Natural killer cell (primary cell): Measurements from ENCODE around the gene IGSF11. TPM values are rescaled to one million over a fixed set of nuclear protein-coding genes. Genes with fewer than 3 reads are reported as not detected.

Experiments
- ATAC-seq, 3 donors: fragments of 150-1000 bp in 2 of 3; fragments of 200-7000 bp in 1 of 3; cut with Tn5 transposase; 1 replicate in 1 of 3; 2 replicates in 2 of 3; pipeline ENCODE4 v1.10.0; 2021; ENCODE audit warnings: mild to moderate bottlenecking in 2 of 3, moderate library complexity in 2 of 3
- DNase-seq, 2 donors: peaks; one replicate each; pipeline versions ENCODE4 v3.0.0 to v3.0.0-alpha.2; 2013 to 2021; ENCODE audit warnings: mixed read lengths in 1 of 2
- H3K27ac ChIP-seq: one replicate; pipeline ENCODE4 v1.5.1; 2013; ENCODE audit warnings: mild to moderate bottlenecking, low read length
- H3K27me3 ChIP-seq: one replicate; pipeline ENCODE4 v1.6.1; 2013; ENCODE audit warnings: low read length; ENCODE audit not compliant: control insufficient read depth, insufficient read depth
- H3K36me3 ChIP-seq: one replicate; pipeline ENCODE4 v1.6.1; 2013; ENCODE audit warnings: low read length; ENCODE audit not compliant: control insufficient read depth, insufficient read depth
- H3K4me1 ChIP-seq: one replicate; pipeline ENCODE4 v1.6.1; 2013; ENCODE audit warnings: low read length; ENCODE audit not compliant: control insufficient read depth, insufficient read depth
- H3K4me3 ChIP-seq: one replicate; pipeline ENCODE4 v1.5.1; 2013; ENCODE audit warnings: low read length
- H3K9me3 ChIP-seq: one replicate; pipeline ENCODE4 v1.6.1; 2013; ENCODE audit warnings: low read length; ENCODE audit not compliant: control insufficient read depth, insufficient read depth
- H3K27ac Mint-ChIP-seq, 2 donors: one replicate each; pipeline ENCODE4 v1.8.0; 2022; ENCODE audit warnings: mild to moderate bottlenecking in 2 of 2, mixed read lengths in 2 of 2, moderate library complexity in 1 of 2
- H3K27me3 Mint-ChIP-seq, 2 donors: one replicate each; pipeline ENCODE4 v1.8.0; 2022; ENCODE audit warnings: low read depth in 2 of 2, mixed read lengths in 2 of 2
- H3K36me3 Mint-ChIP-seq: one replicate; pipeline ENCODE4 v1.8.0; 2022; ENCODE audit warnings: mixed read lengths
- H3K4me1 Mint-ChIP-seq, 2 donors: one replicate each; pipeline ENCODE4 v1.8.0; 2022; ENCODE audit warnings: mixed read lengths in 2 of 2
- H3K4me3 Mint-ChIP-seq: one replicate; pipeline ENCODE4 v1.8.0; 2022; ENCODE audit warnings: mild to moderate bottlenecking, moderate library complexity, mixed read lengths
- H3K9me3 Mint-ChIP-seq, 2 donors: one replicate each; pipeline ENCODE4 v1.8.0; 2022; ENCODE audit warnings: mixed read lengths in 2 of 2
- CTCF ChIP-seq: fragments of 200-600 bp; IDR thresholded peaks from one replicate; pipeline ENCODE4 v1.8.0; 2022; ENCODE audit warnings: antibody characterized with exemption
- WGBS: methylation state at CpG from one replicate; pipeline ENCODE4 v1.1.7; 2013; ENCODE audit warnings: missing lambda C conversion rate; ENCODE audit not compliant: insufficient coverage; 5-methylcytosine and 5-hydroxymethylcytosine counted together
- intact Hi-C: fragments of 100-400 bp; cut with micrococcal nuclease; formaldehyde crosslinking; loops from one replicate; pipeline ENCODE4 v1.14.2; 2022
- total RNA-seq, 4 donors: library from RNA; stranded (reverse); fragments of 120-200 nt in 1 of 4; gene quantifications; one replicate each; pipeline versions ENCODE4 v1.2.3 to v1.2.4, GENCODE V29; 2013 to 2022

Gene IGSF11
- total RNA-seq, 3 donors from 2014 or later (not counting 1 experiment from before 2014, with no cell fraction given) = 0.66 to 2.3 TPM; not detected in 1

DNA sequence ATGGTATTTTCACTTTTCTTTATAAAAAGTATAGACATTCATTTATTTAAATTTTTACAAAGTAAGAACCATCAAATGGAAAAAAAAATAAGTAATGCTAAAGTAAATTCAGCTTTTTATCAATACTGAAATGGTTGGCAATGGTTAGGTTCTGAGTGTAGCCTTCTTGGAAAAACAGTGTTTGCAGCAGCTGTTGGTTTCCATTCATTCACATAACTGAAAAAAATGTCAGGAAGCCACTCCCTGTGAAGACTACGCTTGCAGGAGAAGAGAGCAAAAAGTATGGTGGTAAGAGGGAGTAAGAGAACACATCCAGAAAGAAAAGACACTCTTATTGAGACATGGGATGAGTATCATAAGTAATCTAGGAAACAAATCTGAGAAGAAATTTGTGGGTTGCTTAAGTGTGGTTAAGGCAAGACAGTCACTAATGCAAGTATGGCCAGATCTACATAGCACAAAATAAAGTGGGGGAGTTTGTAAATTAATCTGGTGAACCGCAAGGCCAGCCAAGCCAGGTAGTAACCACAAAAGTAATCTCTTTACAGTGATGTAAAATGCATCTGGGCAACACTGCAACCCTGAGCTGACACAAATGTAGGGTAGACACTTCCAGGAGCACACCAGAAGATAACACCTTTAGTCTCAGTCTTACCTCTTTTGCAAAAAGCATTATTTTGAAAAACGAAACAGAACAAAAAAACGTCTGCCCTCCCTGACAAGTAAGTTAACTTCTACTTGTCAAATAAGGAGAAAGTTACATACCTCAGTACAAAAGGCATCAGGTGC lies 133.7 kb downstream of the IGSF11 start:
- peaks cover 20 to 41% of the 10 kb centered on the region in 2 donors for H3K27me3 Mint-ChIP-seq
- no peak for ATAC-seq
- Histone ChIP-seq H3K27ac (no peak overlapping the region), H3K27me3 (no peaks in the 10 kb centered on the region), H3K4me1 (no peaks in the 10 kb centered on the region), H3K9me3 (no peaks in the 10 kb centered on the region), H3K4me3 (no peak overlapping the region), H3K36me3 (no peaks in the 10 kb centered on the region)
- no peak overlapping the region for H3K27ac Mint-ChIP-seq
- H3K36me3 Mint-ChIP-seq = no peaks in the 10 kb centered on the region
- no peaks in the 10 kb centered on the region for H3K4me1 Mint-ChIP-seq
- no peak overlapping the region for H3K4me3 Mint-ChIP-seq
- no peak for DNase-seq
- WGBS = 60% methylated on average over 4 of the region's 4 CpGs
- intact Hi-C loops = no loop called here
- no peak for TF ChIP-seq CTCF
- H3K9me3 Mint-ChIP-seq = no peaks in the 10 kb centered on the region

- Histone ChIP-seq H3K27me3 (no peaks in the 10 kb centered on the region), H3K4me3 (no peak overlapping the region), H3K9me3 (no peaks in the 10 kb centered on the region), H3K27ac (no peak overlapping the region), H3K4me1 (no peaks in the 10 kb centered on the region), H3K36me3 (no peaks in the 10 kb centered on the region)
- TF ChIP-seq CTCF = no peak
- H3K36me3 Mint-ChIP-seq = no peaks in the 10 kb centered on the region
- no peaks in the 10 kb centered on the region for H3K4me1 Mint-ChIP-seq
- H3K27ac Mint-ChIP-seq = no peak overlapping the region
- intact Hi-C loops = no loop called here
- H3K4me3 Mint-ChIP-seq = no peak overlapping the region
- WGBS = 67% methylated on average over 1 of the region's 2 CpGs
- no peaks in the 10 kb centered on the region for H3K9me3 Mint-ChIP-seq
- no peak for DNase-seq
- no peak for ATAC-seq
- H3K27me3 Mint-ChIP-seq = peaks cover 33 to 48% of the 10 kb centered on the region in 2 donors
These were observed 144.4 kb downstream of the IGSF11 start for GRCh38 chr3:118890206-118890605.

GRCh38 chr3:118889691-118890090 lies 145.0 kb downstream of the IGSF11 start:
- intact Hi-C loops = no loop called here
- Mint-ChIP-seq H3K36me3 (no peaks in the 10 kb centered on the region), H3K9me3 (no peaks in the 10 kb centered on the region), H3K27ac (no peak overlapping the region), H3K4me1 (no peaks in the 10 kb centered on the region), H3K4me3 (no peak overlapping the region), H3K27me3 (peaks cover 33 to 52% of the 10 kb centered on the region in 2 donors)
- Histone ChIP-seq H3K27ac (no peak overlapping the region), H3K4me1 (no peaks in the 10 kb centered on the region), H3K9me3 (no peaks in the 10 kb centered on the region), H3K27me3 (no peaks in the 10 kb centered on the region), H3K36me3 (no peaks in the 10 kb centered on the region), H3K4me3 (no peak overlapping the region)
- no peak for TF ChIP-seq CTCF
- no peak for DNase-seq
- ATAC-seq = no peak

DNA sequence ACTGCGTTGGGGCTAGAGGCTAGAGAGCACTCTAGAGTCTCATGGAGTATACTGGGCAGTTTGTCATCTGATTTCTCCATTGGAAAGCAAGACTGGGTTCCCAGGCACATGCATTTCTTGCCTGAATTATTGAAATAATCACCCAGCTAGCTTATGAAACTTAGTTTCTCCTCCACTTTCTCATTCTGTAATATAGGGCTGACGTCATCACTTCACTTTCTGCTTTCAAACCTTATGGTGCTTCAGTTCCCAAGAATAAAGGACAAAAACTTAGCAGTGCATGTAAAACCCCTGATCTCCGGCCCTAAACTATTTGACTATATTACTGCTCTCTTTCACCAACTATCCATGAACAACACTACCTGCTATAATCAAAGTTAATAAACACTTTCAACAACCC lies 147.9 kb downstream of the IGSF11 start:
- no peaks in the 10 kb centered on the region for H3K4me1 ChIP-seq
- Mint-ChIP-seq H3K4me1 (peaks cover 0 to 6% of the 10 kb centered on the region in 2 donors), H3K4me3 (no peak overlapping the region), H3K27me3 (peaks cover 27 to 42% of the 10 kb centered on the region in 2 donors), H3K36me3 (no peaks in the 10 kb centered on the region), H3K27ac (no peak overlapping the region), H3K9me3 (no peaks in the 10 kb centered on the region)
- no peak for TF ChIP-seq CTCF
- ATAC-seq (no peak), DNase-seq (no peak)
- no peak overlapping the region for H3K4me3 ChIP-seq
- intact Hi-C loops = no loop called here
- WGBS = 83% methylated on average over 3 of the region's 3 CpGs
- no peaks in the 10 kb centered on the region for H3K27me3 ChIP-seq
- no peaks in the 10 kb centered on the region for H3K9me3 ChIP-seq
- H3K36me3 ChIP-seq = no peaks in the 10 kb centered on the region
- no peak overlapping the region for H3K27ac ChIP-seq
